CD8-positive, alpha-beta memory T cell (primary cell): ENCODE data around the gene TMEM107. TPM values are rescaled to one million over a fixed set of nuclear protein-coding genes. Genes with fewer than 3 reads are reported as not detected.

ENCODE experiments used
- CTCF ChIA-PET: fragments of 350-600 bp; sonication (Branson Sonifier 250); formaldehyde crosslinking; loops from one replicate; lab custom pipeline; 2021; ENCODE audit warnings: antibody characterized with exemption; lab: Charles Lee
- POLR2A ChIA-PET: fragments of 350-600 bp; sonication (Branson Sonifier 250); formaldehyde crosslinking; loops from one replicate; lab custom pipeline; 2021; ENCODE audit warnings: antibody characterized with exemption; lab: Charles Lee
- DNase-seq, 5 donors: peaks; one replicate each; pipeline versions ENCODE4 v3.0.0 to v3.0.0-alpha.2; 2020 to 2022; ENCODE audit warnings: mixed read lengths in 1 of 5
- H3K27ac ChIP-seq: one replicate; pipeline ENCODE4 v1.7.0; 2013; ENCODE audit warnings: low read depth, mild to moderate bottlenecking, low read length, moderate library complexity
- H3K27me3 ChIP-seq: 2 replicates; pipeline ENCODE4 v1.7.0; 2013; ENCODE audit warnings: low read length, mild to moderate bottlenecking; ENCODE audit not compliant: insufficient read depth, poor library complexity, severe bottlenecking
- H3K36me3 ChIP-seq: 2 replicates; pipeline ENCODE4 v1.7.0; 2013; ENCODE audit warnings: mild to moderate bottlenecking, low read length, moderate library complexity; ENCODE audit not compliant: insufficient read depth
- H3K4me1 ChIP-seq: 2 replicates; pipeline ENCODE4 v1.7.0; 2013; ENCODE audit warnings: mild to moderate bottlenecking, low read length, moderate library complexity; ENCODE audit not compliant: insufficient read depth
- H3K4me3 ChIP-seq: 2 replicates; pipeline ENCODE4 v1.7.0; 2013; ENCODE audit warnings: mild to moderate bottlenecking, low read length
- H3K9me3 ChIP-seq: 2 replicates; pipeline ENCODE4 v1.7.0; 2013; ENCODE audit warnings: mild to moderate bottlenecking, low read length
- H3K27ac Mint-ChIP-seq, 8 donors: one replicate each; pipeline ENCODE4 v1.8.0; 2020 to 2021; ENCODE audit warnings: mixed read lengths in 8 of 8, mild to moderate bottlenecking in 6 of 8, inconsistent platforms in 3 of 8, moderate library complexity in 3 of 8
- H3K27me3 Mint-ChIP-seq, 2 donors: one replicate each; pipeline ENCODE4 v1.8.0; 2020 to 2021; ENCODE audit warnings: mixed read lengths in 2 of 2, mild to moderate bottlenecking in 1 of 2, moderate library complexity in 1 of 2
- H3K36me3 Mint-ChIP-seq, 3 donors: one replicate each; pipeline ENCODE4 v1.8.0; 2020 to 2021; ENCODE audit warnings: mixed read lengths in 3 of 3, inconsistent platforms in 1 of 3, mild to moderate bottlenecking in 1 of 3
- H3K4me1 Mint-ChIP-seq, 3 donors: one replicate each; pipeline ENCODE4 v1.8.0; 2020 to 2021; ENCODE audit warnings: mixed read lengths in 3 of 3, inconsistent platforms in 1 of 3, mild to moderate bottlenecking in 1 of 3
- H3K4me3 Mint-ChIP-seq, 7 donors: one replicate each; pipeline ENCODE4 v1.8.0; 2020 to 2021; ENCODE audit warnings: mixed read lengths in 7 of 7, mild to moderate bottlenecking in 6 of 7, moderate library complexity in 4 of 7, inconsistent platforms in 2 of 7
- H3K9me3 Mint-ChIP-seq, 5 donors: one replicate each; pipeline ENCODE4 v1.8.0; 2020 to 2022; ENCODE audit warnings: mixed read lengths in 5 of 5, mild to moderate bottlenecking in 3 of 5, moderate library complexity in 2 of 5, inconsistent platforms in 1 of 5
- polyA plus RNA-seq: library from polyadenylated mRNA; unstranded; fragments of 300-500 nt; fragmentation: Illumina TruSeq; gene quantifications from one replicate; pipeline ENCODE4 v1.2.3, GENCODE V29; 2021
- total RNA-seq, 2 experiments: library from RNA; stranded (reverse); gene quantifications; one replicate each; pipeline ENCODE4 v1.2.3, GENCODE V29; 2021

Gene TMEM107
- total and polyA plus RNA-seq, 3 experiments from 2014 or later = 21.3 to 50.7 (median 22.4) TPM

GRCh38 chr17:8206536-8206935 lies 30.4 kb upstream of the TMEM107 start:
- ChIA-PET CTCF (interaction anchor here (1.1 to 1.9 kb wide), 3 partner anchors 13 to 48 kb away, joined by 3 to 9 read pairs (median 6); no protein-coding TSS in a partner anchor), POLR2A (no interaction called here)
- no peaks in the 10 kb centered on the region for H3K36me3 ChIP-seq
- Mint-ChIP-seq H3K9me3 (no peaks in the 10 kb centered on the region), H3K36me3 (peaks cover 0 to 4% (median 0%) of the 10 kb centered on the region in 3 donors), H3K4me3 (peak overlapping the region in 1 of 7 donors; percentile 72), H3K27ac (peak overlapping the region in 1 of 8 donors; percentile 42), H3K4me1 (peaks cover 15 to 17% (median 17%) of the 10 kb centered on the region in 3 donors), H3K27me3 (peaks cover 0 to 3% of the 10 kb centered on the region in 2 donors)
- no peaks in the 10 kb centered on the region for H3K27me3 ChIP-seq
- no peak overlapping the region for H3K27ac ChIP-seq
- H3K4me1 ChIP-seq = peaks cover 12% of the 10 kb centered on the region
- no peak overlapping the region for H3K4me3 ChIP-seq
- H3K9me3 ChIP-seq = no peaks in the 10 kb centered on the region
- DNase-seq = no peak

GRCh38 chr17:8204761-8205555 lies 28.8 kb upstream of the TMEM107 start:
- DNase-seq = no peak
- no peak overlapping the region for H3K4me3 ChIP-seq
- peak overlapping the region in 1 of 7 donors; percentile 59 for H3K4me3 Mint-ChIP-seq
- peak overlapping the region in 2 of 8 donors; percentile 23 to 87 for H3K27ac Mint-ChIP-seq
- H3K36me3 ChIP-seq = no peaks in the 10 kb centered on the region
- POLR2A ChIA-PET = no interaction called here
- peaks cover 0 to 2% (median 0%) of the 10 kb centered on the region in 3 donors for H3K36me3 Mint-ChIP-seq
- H3K9me3 ChIP-seq = no peaks in the 10 kb centered on the region
- CTCF ChIA-PET = interaction anchor here (1.2 kb wide), 1 partner anchor 10 kb away, joined by 3 read pairs; no protein-coding TSS in a partner anchor
- H3K4me1 Mint-ChIP-seq = peaks cover 6 to 8% (median 7%) of the 10 kb centered on the region in 3 donors
- H3K27me3 ChIP-seq = no peaks in the 10 kb centered on the region
- H3K4me1 ChIP-seq = peaks cover 2% of the 10 kb centered on the region
- H3K27me3 Mint-ChIP-seq = peaks cover 0 to 2% of the 10 kb centered on the region in 2 donors
- H3K9me3 Mint-ChIP-seq = no peaks in the 10 kb centered on the region
- H3K27ac ChIP-seq = no peak overlapping the region

GRCh38 chr17:8192070-8192815 lies 16.1 kb upstream of the TMEM107 start:
- Mint-ChIP-seq H3K36me3 (peaks cover 0 to 9% (median 0%) of the 10 kb centered on the region in 3 donors), H3K4me3 (no peak overlapping the region), H3K4me1 (peaks cover 19 to 23% (median 21%) of the 10 kb centered on the region in 3 donors), H3K9me3 (no peaks in the 10 kb centered on the region), H3K27ac (no peak overlapping the region), H3K27me3 (no peaks in the 10 kb centered on the region)
- Histone ChIP-seq H3K9me3 (no peaks in the 10 kb centered on the region), H3K27me3 (no peaks in the 10 kb centered on the region), H3K4me1 (peaks cover 39% of the 10 kb centered on the region), H3K27ac (peak overlapping the region; percentile 59), H3K36me3 (no peaks in the 10 kb centered on the region), H3K4me3 (peak overlapping the region; percentile 54)
- DNase-seq = peak in 3 of 5 donors; percentile 35 to 72 (median 45)
- CTCF ChIA-PET = interaction anchor here (0.8 to 2.2 kb wide), 6 partner anchors 14 to 73 kb away, joined by 3 to 13 read pairs (median 4); partner anchors contain the start of gene AURKB
- POLR2A ChIA-PET = interaction anchor here (0.6 to 7.6 kb wide), 7 partner anchors 17 to 632 kb away, joined by 3 to 120 read pairs (median 4); partner anchors contain the start of gene AURKB

GRCh38 chr17:8190506-8190905 lies 14.3 kb upstream of the TMEM107 start:
- ChIA-PET POLR2A (interaction anchor here (0.6 to 7.6 kb wide), 12 partner anchors 9 to 185 kb away, joined by 3 to 120 read pairs (median 7); partner anchors contain the start of genes AURKB, CTC1, RANGRF and SLC25A35), CTCF (interaction anchor here (0.6 to 5.5 kb wide), 13 partner anchors 9 to 503 kb away, joined by 3 to 63 read pairs (median 4); partner anchors contain the start of genes ALOXE3 and KRABD2)
- Mint-ChIP-seq H3K36me3 (peaks cover 0 to 9% (median 0%) of the 10 kb centered on the region in 3 donors), H3K4me1 (peaks cover 12 to 13% (median 12%) of the 10 kb centered on the region in 3 donors), H3K9me3 (no peaks in the 10 kb centered on the region), H3K27ac (peak overlapping the region in 5 of 8 donors; percentile 46 to 93 (median 85)), H3K4me3 (peak overlapping the region in 1 of 7 donors; percentile 15), H3K27me3 (peaks cover 0 to under 1% of the 10 kb centered on the region in 2 donors)
- H3K4me3 ChIP-seq = peak overlapping the region; percentile 18
- no peaks in the 10 kb centered on the region for H3K9me3 ChIP-seq
- no peak for DNase-seq
- peaks cover 39% of the 10 kb centered on the region for H3K4me1 ChIP-seq
- no peaks in the 10 kb centered on the region for H3K36me3 ChIP-seq
- peak overlapping the region; percentile 8 for H3K27ac ChIP-seq
- no peaks in the 10 kb centered on the region for H3K27me3 ChIP-seq

- ChIA-PET CTCF (interaction anchor here (0.6 to 5.5 kb wide), 16 partner anchors 9 to 502 kb away, joined by 3 to 63 read pairs (median 4); partner anchors contain the start of genes ALOXE3 and KRABD2), POLR2A (interaction anchor here (0.6 to 7.6 kb wide), 15 partner anchors 9 to 186 kb away, joined by 3 to 120 read pairs (median 6); partner anchors contain the start of genes AURKB, CTC1, RANGRF and SLC25A35)
- H3K27ac Mint-ChIP-seq = peak within 1 kb of the TSS; percentile 46 to 95 (median 88)
- Histone ChIP-seq H3K4me1 (peaks cover 39% of the 10 kb centered on the region), H3K4me3 (peak within 1 kb of the TSS; percentile 92), H3K9me3 (no peaks in the 10 kb centered on the region), H3K36me3 (no peaks in the 10 kb centered on the region), H3K27ac (peak within 1 kb of the TSS; percentile 81), H3K27me3 (no peaks in the 10 kb centered on the region)
- peaks cover 12 to 13% (median 12%) of the 10 kb centered on the region in 3 donors for H3K4me1 Mint-ChIP-seq
- peak within 1 kb of the TSS in 1 of 7 donors; percentile 15 for H3K4me3 Mint-ChIP-seq
- peaks cover 0 to 2% of the 10 kb centered on the region in 2 donors for H3K27me3 Mint-ChIP-seq
- peaks cover 0 to 9% (median 0%) of the 10 kb centered on the region in 3 donors for H3K36me3 Mint-ChIP-seq
- peak; percentile 93 to 97 (median 95) for DNase-seq
- no peaks in the 10 kb centered on the region for H3K9me3 Mint-ChIP-seq
Observed at GRCh38 chr17:8189711-8190477, 13.7 kb upstream of the TMEM107 start, which contains the start of gene BORCS6. BORCS6 (minus strand) TSS chr17:8190180; CDS start chr17:8190140, 40 bp downstream.

- Mint-ChIP-seq H3K27ac (peak overlapping the region in 5 of 8 donors; percentile 85 to 95 (median 91)), H3K27me3 (peaks cover 0 to 3% of the 10 kb centered on the region in 2 donors), H3K4me3 (no peak overlapping the region), H3K4me1 (peaks cover 12 to 16% (median 12%) of the 10 kb centered on the region in 3 donors), H3K9me3 (no peaks in the 10 kb centered on the region), H3K36me3 (peaks cover 0 to 9% (median 0%) of the 10 kb centered on the region in 3 donors)
- H3K4me3 ChIP-seq = peak overlapping the region; percentile 92
- CTCF ChIA-PET = interaction anchor here (0.7 to 5.5 kb wide), 13 partner anchors 9 to 112 kb away, joined by 3 to 63 read pairs (median 7); partner anchors contain the start of genes ALOXE3, AURKB and CTC1
- no peaks in the 10 kb centered on the region for H3K9me3 ChIP-seq
- no peaks in the 10 kb centered on the region for H3K27me3 ChIP-seq
- peaks cover 39% of the 10 kb centered on the region for H3K4me1 ChIP-seq
- no peaks in the 10 kb centered on the region for H3K36me3 ChIP-seq
- POLR2A ChIA-PET = interaction anchor here (0.8 to 7.6 kb wide), 11 partner anchors 10 to 106 kb away, joined by 3 to 120 read pairs (median 9); partner anchors contain the start of genes CTC1, RANGRF and SLC25A35
- peak overlapping the region; percentile 81 for H3K27ac ChIP-seq
- DNase-seq = peak in 2 of 5 donors; percentile 32 to 45
Observed at GRCh38 chr17:8189041-8189710, 13.0 kb upstream of the TMEM107 start.
